GM12872 (cell line): ENCODE measurements around the gene ADCY1.

ENCODE experiments used
- CTCF ChIP-seq: IDR thresholded peaks from 3 replicates; pipeline ENCODE4 v1.5.1; 2011; ENCODE audit warnings: low read depth, mild to moderate bottlenecking, low read length, moderate library complexity; ENCODE audit not compliant: insufficient read depth

ADCY1 gene

GRCh38 chr7:45584261-45585210, 10.4 kb downstream of the ADCY1 start:
- TF ChIP-seq CTCF: no peak

DNA sequence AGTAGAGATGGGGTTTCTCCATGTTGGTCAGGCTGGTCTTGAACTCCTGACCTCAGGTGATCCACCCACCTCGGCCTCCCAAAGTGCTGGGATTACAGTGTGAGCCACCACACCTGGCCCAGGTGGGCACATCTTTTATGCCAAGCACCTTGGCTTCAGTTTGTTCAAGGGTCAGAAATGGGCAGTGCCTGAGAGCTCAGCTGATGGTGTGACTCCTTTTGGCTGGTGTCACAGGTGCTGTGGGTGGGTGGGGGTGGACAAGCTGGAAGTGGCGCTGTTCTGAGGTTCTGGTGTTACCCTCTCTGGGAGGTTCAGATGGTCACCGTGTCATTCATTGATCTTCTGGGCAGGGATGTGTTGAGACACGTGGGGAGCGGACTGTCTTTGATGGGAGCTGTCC, 11.5 kb downstream of the ADCY1 start:
- TF ChIP-seq CTCF: no peak

- no peak for TF ChIP-seq CTCF
Measured at GRCh38 chr7:45586542-45587520, 12.7 kb downstream of the ADCY1 start.

DNA sequence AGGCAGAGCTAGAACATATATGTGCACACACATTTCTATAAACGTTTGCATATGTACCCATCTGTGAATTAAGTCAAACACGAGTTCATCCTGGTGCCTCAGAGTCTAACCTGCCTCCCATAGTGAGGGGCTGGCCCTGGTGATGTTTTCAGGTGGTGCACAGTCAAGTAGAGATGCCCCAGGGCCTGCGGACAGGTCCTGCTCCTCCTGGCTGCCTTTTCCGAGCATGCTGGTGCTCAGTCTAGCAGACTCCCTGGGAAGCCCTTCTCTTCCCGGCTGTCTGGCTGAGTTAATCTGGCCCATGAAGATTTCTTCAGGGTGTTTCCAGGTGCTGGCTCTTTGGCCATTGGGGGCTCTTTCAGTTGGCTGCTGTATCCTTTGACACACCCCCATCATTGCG, 14.3 kb downstream of the ADCY1 start:
- no peak for TF ChIP-seq CTCF

GRCh38 chr7:45589061-45589460, 14.9 kb downstream of the ADCY1 start:
- TF ChIP-seq CTCF: 0 out of 3 replicates have a peak, but pooled peaks have one; percentile 8

DNA sequence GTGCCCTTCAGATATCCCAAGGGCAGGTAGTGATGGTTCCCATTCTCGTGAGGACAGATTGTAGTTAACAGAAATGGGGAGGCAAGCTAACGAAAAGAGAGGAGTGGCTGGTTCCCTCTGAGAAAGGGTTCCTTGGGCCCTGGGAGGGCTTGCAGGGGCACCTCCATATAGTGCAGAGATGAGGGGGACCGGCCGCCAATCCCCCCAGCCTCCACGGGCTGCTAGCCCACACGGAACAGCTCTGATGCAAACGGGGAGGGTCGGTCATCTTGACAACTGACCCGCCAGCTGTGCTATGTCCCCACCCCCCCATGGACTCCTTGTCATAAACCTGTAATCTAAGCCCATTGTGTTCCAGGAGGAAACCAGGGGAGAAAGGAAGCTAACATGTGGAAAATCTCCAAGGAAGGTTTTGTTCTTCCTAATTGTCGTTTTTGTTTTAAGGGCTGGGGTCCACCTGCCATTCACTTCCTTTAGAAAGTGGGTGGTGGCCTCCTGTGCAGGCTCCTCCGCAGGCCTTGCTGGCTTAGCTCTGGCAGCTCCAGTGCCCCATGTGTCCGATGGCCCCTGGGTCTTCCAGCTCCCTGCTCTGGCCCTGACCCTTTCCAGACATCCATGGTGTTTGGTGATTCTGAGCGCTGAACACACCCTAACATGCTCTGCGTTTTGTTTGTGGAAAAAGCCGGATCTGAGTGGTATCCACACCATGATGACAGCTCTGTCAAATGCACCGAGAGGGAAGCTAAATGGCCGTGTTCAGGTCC, 15.9 kb downstream of the ADCY1 start:
- TF ChIP-seq CTCF: no peak
